ENCODE measurements around the gene CADM1.

Gene CADM1

DNA sequence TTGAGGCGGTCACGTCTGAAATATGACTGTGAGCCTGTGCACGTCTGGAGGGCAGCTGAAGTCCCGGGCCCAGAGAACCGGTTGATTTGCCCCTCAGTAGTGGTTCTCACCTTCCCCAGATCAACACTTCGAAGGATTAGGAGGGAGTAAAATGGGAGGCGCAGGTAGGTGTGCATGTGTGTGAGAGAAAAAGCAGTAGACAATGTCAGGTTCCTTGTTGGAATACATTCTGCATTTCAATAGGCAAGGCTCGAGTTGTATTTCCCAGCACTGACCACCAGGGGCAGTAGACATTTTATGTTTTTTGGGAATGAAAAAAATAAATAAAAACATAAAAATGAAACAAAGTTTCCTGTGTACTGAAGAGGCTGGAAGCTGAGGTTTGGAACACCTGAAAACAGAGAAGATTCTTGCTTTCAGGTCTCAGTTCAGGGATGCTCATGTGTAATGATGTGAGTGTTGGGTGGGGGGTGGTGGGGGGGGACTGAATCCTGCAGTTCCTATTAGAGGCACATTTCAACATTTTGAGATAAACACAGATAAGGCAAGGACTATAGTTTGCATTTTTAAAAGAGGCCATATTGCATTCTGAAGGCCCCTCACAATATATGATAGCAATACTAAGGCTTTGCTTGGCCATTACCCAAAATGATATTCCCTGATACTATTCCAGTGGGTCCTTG, 333.9 kb downstream of the CADM1 start:
- no peaks in the 10 kb centered on the region for H3K36me3 ChIP-seq (replicated peaks)
- no peak overlapping the region for H3K4me3 ChIP-seq
- in situ Hi-C loops (cut with MboI; ENCODE audit: low sequenced_read_pairs) = no loop called here
- H3K4me1 ChIP-seq = no peaks in the 10 kb centered on the region
- no peaks in the 10 kb centered on the region for H3K9me3 ChIP-seq
- peaks cover 11% of the 10 kb centered on the region for H3K27me3 ChIP-seq (ENCODE audit: low read depth)
- peak; percentile 16 to 65 for DNase-seq (ENCODE audit: low spot score in 2 of 2)

- in situ Hi-C loops (cut with MboI; ENCODE audit: low sequenced_read_pairs) = no loop called here
- no peak for DNase-seq (ENCODE audit: low spot score in 2 of 2)
- Histone ChIP-seq H3K9me3 (no peaks in the 10 kb centered on the region), H3K36me3 (replicated peaks) (no peaks in the 10 kb centered on the region), H3K4me1 (no peaks in the 10 kb centered on the region), H3K27me3 (ENCODE audit: low read depth) (peaks cover 11% of the 10 kb centered on the region), H3K4me3 (no peak overlapping the region)
Observed at GRCh38 chr11:115169251-115169650, 335.0 kb downstream of the CADM1 start.

DNA sequence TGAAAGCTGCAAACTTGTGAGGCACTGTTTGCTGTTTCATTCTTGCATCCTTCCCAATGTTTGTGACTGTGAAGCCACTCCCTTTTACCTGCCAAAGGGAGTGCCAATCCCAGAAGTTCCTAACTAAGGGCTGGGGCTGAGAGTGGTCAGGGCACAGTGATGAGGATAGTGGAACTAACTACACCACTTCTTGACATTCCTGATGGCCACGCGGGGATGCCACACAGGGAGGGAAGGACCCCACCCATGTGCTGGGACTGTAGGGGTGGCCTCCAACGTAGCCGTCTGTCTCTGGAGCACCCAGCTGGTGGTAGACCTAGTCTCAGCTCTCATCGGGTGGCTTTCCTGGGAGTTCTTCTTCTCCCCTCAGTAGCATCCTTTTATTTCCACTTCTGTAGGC, 335.5 kb downstream of the CADM1 start:
- in situ Hi-C loops (cut with MboI; ENCODE audit: low sequenced_read_pairs) = no loop called here
- peaks cover 11% of the 10 kb centered on the region for H3K27me3 ChIP-seq (ENCODE audit: low read depth)
- H3K36me3 ChIP-seq (replicated peaks) = no peaks in the 10 kb centered on the region
- no peaks in the 10 kb centered on the region for H3K9me3 ChIP-seq
- H3K4me1 ChIP-seq = no peaks in the 10 kb centered on the region
- no peak for DNase-seq (ENCODE audit: low spot score in 2 of 2)
- H3K4me3 ChIP-seq = no peak overlapping the region

GRCh38 chr11:115168229-115168671, 336.0 kb downstream of the CADM1 start:
- DNase-seq (ENCODE audit: low spot score in 2 of 2) = no peak
- Histone ChIP-seq H3K36me3 (replicated peaks) (no peaks in the 10 kb centered on the region), H3K4me3 (no peak overlapping the region), H3K27me3 (ENCODE audit: low read depth) (peaks cover 11% of the 10 kb centered on the region), H3K4me1 (no peaks in the 10 kb centered on the region), H3K9me3 (no peaks in the 10 kb centered on the region)
- in situ Hi-C loops (cut with MboI; ENCODE audit: low sequenced_read_pairs) = no loop called here

- H3K36me3 ChIP-seq (replicated peaks) = no peaks in the 10 kb centered on the region
- in situ Hi-C loops (cut with MboI; ENCODE audit: low sequenced_read_pairs) = no loop called here
Observed at GRCh38 chr11:115167456-115167855, 336.8 kb downstream of the CADM1 start.

GRCh38 chr11:115166820-115167219, 337.4 kb downstream of the CADM1 start:
- no peak for DNase-seq (ENCODE audit: low spot score in 2 of 2)
- in situ Hi-C loops (cut with MboI; ENCODE audit: low sequenced_read_pairs) = no loop called here

More at GRCh38 chr11:115167456-115167855, 336.8 kb downstream of the CADM1 start:
- Histone ChIP-seq H3K9me3 (no peaks in the 10 kb centered on the region), H3K4me3 (no peak overlapping the region), H3K27me3 (ENCODE audit: low read depth) (peaks cover 11% of the 10 kb centered on the region), H3K4me1 (no peaks in the 10 kb centered on the region)
- no peak for DNase-seq (ENCODE audit: low spot score in 2 of 2)

GRCh38 chr11:115164774-115165173, 339.4 kb downstream of the CADM1 start:
- no peaks in the 10 kb centered on the region for H3K9me3 ChIP-seq
- DNase-seq (ENCODE audit: low spot score in 2 of 2) = no peak
- in situ Hi-C loops (cut with MboI; ENCODE audit: low sequenced_read_pairs) = no loop called here
- peaks cover 11% of the 10 kb centered on the region for H3K27me3 ChIP-seq (ENCODE audit: low read depth)
- H3K4me1 ChIP-seq = no peaks in the 10 kb centered on the region
- no peak overlapping the region for H3K4me3 ChIP-seq
- H3K36me3 ChIP-seq (replicated peaks) = no peaks in the 10 kb centered on the region

More at GRCh38 chr11:115166820-115167219, 337.4 kb downstream of the CADM1 start:
- H3K4me3 ChIP-seq = no peak overlapping the region
- no peaks in the 10 kb centered on the region for H3K4me1 ChIP-seq
- peaks cover 11% of the 10 kb centered on the region for H3K27me3 ChIP-seq (ENCODE audit: low read depth)
- no peaks in the 10 kb centered on the region for H3K36me3 ChIP-seq (replicated peaks)
- H3K9me3 ChIP-seq = no peaks in the 10 kb centered on the region

- no peaks in the 10 kb centered on the region for H3K36me3 ChIP-seq (replicated peaks)
- in situ Hi-C loops (cut with MboI; ENCODE audit: low sequenced_read_pairs) = no loop called here
- DNase-seq (ENCODE audit: low spot score in 2 of 2) = no peak
- H3K27me3 ChIP-seq (ENCODE audit: low read depth) = peaks cover 13% of the 10 kb centered on the region
- H3K4me1 ChIP-seq = no peaks in the 10 kb centered on the region
- no peak overlapping the region for H3K4me3 ChIP-seq
- H3K9me3 ChIP-seq = no peaks in the 10 kb centered on the region
Observed at GRCh38 chr11:115162919-115163318, 341.3 kb downstream of the CADM1 start.

DNA sequence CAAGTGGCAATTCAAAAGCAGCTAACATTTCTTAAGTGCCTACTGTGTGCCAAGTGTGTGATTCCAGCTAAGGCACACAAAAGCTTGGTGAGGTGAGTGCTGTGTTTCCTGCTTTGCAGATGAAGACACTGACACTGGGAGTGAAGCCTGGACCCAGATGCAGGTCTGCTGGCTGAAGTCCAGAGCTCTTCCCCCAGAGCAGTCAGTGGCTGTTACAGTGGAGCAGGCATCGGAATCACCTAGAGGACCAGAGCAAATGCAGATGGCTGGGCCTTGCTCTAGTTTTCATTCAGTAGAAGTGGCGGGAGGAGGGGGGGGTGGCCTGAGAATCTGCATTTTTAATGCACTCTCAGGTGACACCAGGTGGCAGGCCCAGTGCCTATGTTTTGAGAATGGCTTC, 342.3 kb downstream of the CADM1 start:
- DNase-seq (ENCODE audit: low spot score in 2 of 2) = no peak
- in situ Hi-C loops (cut with MboI; ENCODE audit: low sequenced_read_pairs) = no loop called here

DNA sequence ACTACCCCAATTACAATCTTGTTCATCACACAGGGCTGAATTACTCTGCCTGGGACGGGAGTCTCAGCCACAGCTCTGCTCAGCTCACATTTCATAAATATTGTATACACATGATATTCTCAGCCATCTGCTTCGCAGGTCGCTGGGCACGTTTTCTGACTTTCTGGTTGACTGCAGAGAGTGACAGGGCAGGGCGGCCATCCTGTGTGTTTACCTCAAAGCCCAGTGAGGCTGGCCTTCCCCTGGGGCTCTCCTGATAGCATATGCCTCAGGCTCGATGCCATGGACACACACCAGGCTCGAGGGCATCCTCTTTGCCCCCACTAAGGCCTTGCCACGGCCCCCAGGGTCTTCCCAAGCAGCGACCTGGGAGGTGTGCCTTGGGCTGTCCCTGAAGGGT, 345.0 kb downstream of the CADM1 start:
- no peaks in the 10 kb centered on the region for H3K4me1 ChIP-seq
- H3K36me3 ChIP-seq (replicated peaks) = no peaks in the 10 kb centered on the region
- peaks cover 2% of the 10 kb centered on the region for H3K27me3 ChIP-seq (ENCODE audit: low read depth)
- in situ Hi-C loops (cut with MboI; ENCODE audit: low sequenced_read_pairs) = no loop called here
- no peaks in the 10 kb centered on the region for H3K9me3 ChIP-seq
- H3K4me3 ChIP-seq = no peak overlapping the region
- DNase-seq (ENCODE audit: low spot score in 2 of 2) = no peak

More for the DNA sequence above, 342.3 kb downstream of the CADM1 start:
- Histone ChIP-seq H3K4me3 (no peak overlapping the region), H3K4me1 (no peaks in the 10 kb centered on the region), H3K36me3 (replicated peaks) (no peaks in the 10 kb centered on the region), H3K27me3 (ENCODE audit: low read depth) (peaks cover 13% of the 10 kb centered on the region), H3K9me3 (no peaks in the 10 kb centered on the region)

GRCh38 chr11:115158053-115158452, 346.2 kb downstream of the CADM1 start:
- H3K9me3 ChIP-seq = no peaks in the 10 kb centered on the region
- peaks cover 2% of the 10 kb centered on the region for H3K27me3 ChIP-seq (ENCODE audit: low read depth)
- H3K36me3 ChIP-seq (replicated peaks) = no peaks in the 10 kb centered on the region
- in situ Hi-C loops (cut with MboI; ENCODE audit: low sequenced_read_pairs) = no loop called here
- no peak for DNase-seq (ENCODE audit: low spot score in 2 of 2)
- no peak overlapping the region for H3K4me3 ChIP-seq
- no peaks in the 10 kb centered on the region for H3K4me1 ChIP-seq

DNA sequence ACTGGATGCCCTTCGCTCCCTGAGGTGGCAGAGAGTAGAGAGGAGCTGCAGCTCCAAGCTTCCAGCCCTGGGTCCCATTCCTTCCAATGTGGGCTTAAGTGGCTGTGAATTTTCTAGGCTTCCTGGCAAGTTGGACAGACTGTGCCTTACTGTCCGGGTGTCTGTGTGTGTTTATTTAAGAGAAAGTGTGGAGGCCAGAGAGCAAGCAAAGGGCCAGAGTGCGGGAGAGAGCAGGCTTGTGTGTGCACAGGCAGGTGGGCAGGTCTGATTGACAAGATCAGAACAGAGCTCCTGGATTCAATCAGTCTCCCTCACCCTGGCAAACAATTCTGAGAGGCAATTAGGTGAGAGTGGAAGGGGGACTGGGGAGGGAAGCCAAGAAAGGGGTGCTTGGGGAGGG, 347.0 kb downstream of the CADM1 start:
- H3K4me1 ChIP-seq = no peaks in the 10 kb centered on the region
- no peaks in the 10 kb centered on the region for H3K36me3 ChIP-seq (replicated peaks)
- no peak overlapping the region for H3K4me3 ChIP-seq
- DNase-seq (ENCODE audit: low spot score in 2 of 2) = no peak
- in situ Hi-C loops (cut with MboI; ENCODE audit: low sequenced_read_pairs) = no loop called here
- no peaks in the 10 kb centered on the region for H3K9me3 ChIP-seq
- H3K27me3 ChIP-seq (ENCODE audit: low read depth) = peaks cover 2% of the 10 kb centered on the region

GRCh38 chr11:115155978-115156377, 348.2 kb downstream of the CADM1 start:
- in situ Hi-C loops (cut with MboI; ENCODE audit: low sequenced_read_pairs) = no loop called here

DNA sequence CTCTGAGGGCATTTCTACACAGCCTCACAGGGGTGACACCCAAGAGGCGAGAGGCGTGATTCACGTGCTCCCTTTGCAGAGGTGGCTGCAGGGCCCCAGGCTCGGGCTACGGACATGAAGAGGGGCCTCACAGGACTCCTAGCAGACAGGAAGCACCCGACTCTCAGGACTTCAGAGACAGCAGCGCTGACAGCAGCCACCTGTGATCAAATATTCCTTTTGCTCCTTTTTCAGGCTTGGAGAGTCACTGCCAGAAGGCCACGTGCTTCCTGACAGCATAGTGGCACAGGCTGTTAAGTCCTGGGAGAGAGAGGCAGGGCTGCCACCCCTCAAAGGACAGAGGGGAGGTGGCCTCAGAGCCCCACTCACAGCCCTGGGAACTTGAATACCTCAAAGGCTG, 348.9 kb downstream of the CADM1 start:
- Histone ChIP-seq H3K4me3 (no peak overlapping the region), H3K9me3 (no peaks in the 10 kb centered on the region), H3K4me1 (no peaks in the 10 kb centered on the region), H3K27me3 (ENCODE audit: low read depth) (peaks cover 2% of the 10 kb centered on the region), H3K36me3 (replicated peaks) (no peaks in the 10 kb centered on the region)
- in situ Hi-C loops (cut with MboI; ENCODE audit: low sequenced_read_pairs) = no loop called here
- DNase-seq (ENCODE audit: low spot score in 2 of 2) = no peak

More at GRCh38 chr11:115155978-115156377, 348.2 kb downstream of the CADM1 start:
- H3K36me3 ChIP-seq (replicated peaks) = no peaks in the 10 kb centered on the region
- H3K4me1 ChIP-seq = no peaks in the 10 kb centered on the region
- peaks cover 2% of the 10 kb centered on the region for H3K27me3 ChIP-seq (ENCODE audit: low read depth)
- H3K4me3 ChIP-seq = no peak overlapping the region
- H3K9me3 ChIP-seq = no peaks in the 10 kb centered on the region
- DNase-seq (ENCODE audit: low spot score in 2 of 2) = no peak

- in situ Hi-C loops (cut with MboI; ENCODE audit: low sequenced_read_pairs) = no loop called here
- H3K36me3 ChIP-seq (replicated peaks) = no peaks in the 10 kb centered on the region
- no peaks in the 10 kb centered on the region for H3K9me3 ChIP-seq
- no peaks in the 10 kb centered on the region for H3K4me1 ChIP-seq
- H3K27me3 ChIP-seq (ENCODE audit: low read depth) = peaks cover 2% of the 10 kb centered on the region
- no peak overlapping the region for H3K4me3 ChIP-seq
- no peak for DNase-seq (ENCODE audit: low spot score in 2 of 2)
Observed at GRCh38 chr11:115154355-115154736, 349.9 kb downstream of the CADM1 start.
